A549 (cell line): ENCODE results near the gene TRMT61B. TPM values are rescaled to one million over a fixed set of nuclear protein-coding genes. Genes with fewer than 3 reads are reported as not detected.

Source experiments
- ATAC-seq, 2 experiments: fragments of 200-7000 bp in 1 of 2; fragments of >200 bp in 1 of 2; cut with Nextera tagmentation in 1 of 2; cut with Tn5 transposase in 1 of 2; 3 replicates each; pipeline versions ENCODE4 v1.8.0 to v1.9.1; 2018 to 2020; ENCODE audit warnings: mild to moderate bottlenecking in 1 of 2, moderate library complexity in 1 of 2
- CTCF ChIA-PET: fragments of 300-600 bp; sonication (Branson Sonifier 250); formaldehyde crosslinking; extraction: SDS; loops from one replicate; lab custom pipeline; 2021; ENCODE audit warnings: antibody characterized with exemption, inconsistent platforms; lab: Yijun Ruan, JAX
- POLR2A ChIA-PET: fragments of 350-600 bp; formaldehyde crosslinking; extraction: SDS; loops from one replicate; lab custom pipeline; 2021; ENCODE audit warnings: antibody characterized with exemption, inconsistent platforms; lab: Yijun Ruan, JAX
- DNase-seq, 2 experiments: peaks; one replicate each; pipeline versions ENCODE4 v3.0.0 to v3.0.0-alpha.2; 2011 to 2016; ENCODE audit warnings: low read depth in 1 of 2, low spot score in 1 of 2
- FAIRE-seq: peaks from 2 replicates; lab custom pipeline; 2011; peaks lifted over from hg19 to GRCh38; lab: Jason Lieb, UNC
- H3K27ac ChIP-seq, 2 experiments: fragments of >200 bp; sonication (Bioruptor Twin); formaldehyde crosslinking; 3 replicates each; pipeline ENCODE4 v1.5.1; 2016 to 2017
- H3K4me1 ChIP-seq: fragments of >200 bp; sonication (Bioruptor Twin); formaldehyde crosslinking; 3 replicates; pipeline ENCODE4 v1.6.1; 2016
- H3K4me2 ChIP-seq: fragments of >200 bp; sonication (Bioruptor Twin); formaldehyde crosslinking; 3 replicates; pipeline ENCODE4 v1.6.1; 2016
- H3K4me3 ChIP-seq: fragments of >200 bp; sonication (Bioruptor Twin); formaldehyde crosslinking; 3 replicates; pipeline ENCODE4 v1.5.1; 2016
- H3K9me3 ChIP-seq: fragments of >200 bp; sonication (Bioruptor Twin); formaldehyde crosslinking; 3 replicates; pipeline ENCODE4 v1.6.1; 2016
- ATOH8 ChIP-seq: fragments of 250-450 bp; sonication (Bioruptor Pico); IDR thresholded peaks from 2 replicates; pipeline ENCODE4 v1.5.0; 2020; ENCODE audit warnings: low read depth, mild to moderate bottlenecking, moderate library complexity
- BCL3 ChIP-seq: fragments of >200 bp; sonication (Bioruptor Twin); formaldehyde crosslinking; IDR thresholded peaks from 3 replicates; pipeline ENCODE4 v1.6.1; 2016
- FOXS1 ChIP-seq: fragments of 250-450 bp; sonication (Bioruptor Pico); IDR thresholded peaks from 2 replicates; pipeline ENCODE4 v1.5.0; 2020; ENCODE audit warnings: mild to moderate bottlenecking, moderate library complexity
- MAFK ChIP-seq: fragments of 450-650 bp; IDR thresholded peaks from 2 replicates; pipeline ENCODE4 v1.6.1; 2014; ENCODE audit not compliant: partially characterized antibody
- PHF8 ChIP-seq: fragments of 200-600 bp; sonication (generic); IDR thresholded peaks from 2 replicates; pipeline ENCODE4 v1.6.1; 2016; ENCODE audit warnings: low read depth, mild to moderate bottlenecking, antibody characterized with exemption, moderate library complexity, borderline replicate concordance
- RARB ChIP-seq: fragments of 250-450 bp; sonication (Bioruptor Pico); IDR thresholded peaks from 2 replicates; pipeline ENCODE4 v1.8.0; 2021; ENCODE audit warnings: mild to moderate bottlenecking, moderate library complexity
- REST ChIP-seq: fragments of 200-600 bp; sonication (generic); IDR thresholded peaks from 2 replicates; pipeline ENCODE4 v1.6.1; 2016; ENCODE audit warnings: antibody characterized with exemption, mild to moderate bottlenecking, moderate library complexity
- RNF2 ChIP-seq: fragments of 200-600 bp; sonication (generic); IDR thresholded peaks from 2 replicates; pipeline ENCODE4 v1.6.1; 2016; ENCODE audit warnings: low read depth, mild to moderate bottlenecking, antibody characterized with exemption, moderate library complexity, borderline replicate concordance
- USF2 ChIP-seq: fragments of 450-650 bp; IDR thresholded peaks from 2 replicates; pipeline ENCODE4 v1.6.1; 2014; ENCODE audit warnings: antibody characterized with exemption
- WGBS: methylation state at CpG from one replicate; pipeline ENCODE4 v1.1.6; 2017; ENCODE audit errors: missing lambda C conversion rate; 5-methylcytosine and 5-hydroxymethylcytosine counted together
- polyA plus RNA-seq, 4 experiments: library from polyadenylated mRNA; depleted of rRNA in 3 of 4; stranded (reverse); fragments of >200 nt; fragmentation: RNase III in 1 of 4; extraction: RNeasy Plus Mini Kit Qiagen cat#74134 plus additional on column Dnase treatment in 1 of 4; gene quantifications; 2 replicates in 3 of 4; 3 replicates in 1 of 4; pipeline ENCODE4 v1.2.3, GENCODE V29; 2011 to 2017

The TRMT61B gene
- polyA plus RNA-seq, 2 of the 4 experiments (the other 2 are of a cell fraction), result 21.6 to 38.6 TPM

GRCh38 chr2:28868611-28869010 lies 1.5 kb downstream of the TRMT61B start:
- no peak overlapping the region for H3K27ac ChIP-seq
- FAIRE-seq (no peak), DNase-seq (no peak), ATAC-seq (no peak)
- POLR2A ChIA-PET, result interaction anchor here (1.0 kb wide), 1 partner anchor 26 kb away, joined by 4 read pairs; the partner anchor contains the start of gene WDR43
- CTCF ChIA-PET, result interaction anchor here (1.1 to 2.0 kb wide), 5 partner anchors 8 to 302 kb away, joined by 3 to 7 read pairs (median 5); no protein-coding TSS in a partner anchor
- TF ChIP-seq REST (no peak), PHF8 (no peak), ATOH8 (no peak), RARB (CRISPR knock-in tag) (no peak)
- no peaks in the 10 kb centered on the region for H3K9me3 ChIP-seq
- peak overlapping the region; percentile 70; the same call in 2 of the 3 replicates for H3K4me3 ChIP-seq
- H3K4me1 ChIP-seq, result peaks cover 19% of the 10 kb centered on the region
- 90% methylated on average over 12 of the region's 12 CpGs for WGBS
- peak overlapping the region; percentile 76 for H3K4me2 ChIP-seq

GRCh38 chr2:28855977-28856376 lies 14.1 kb downstream of the TRMT61B start:
- Histone ChIP-seq H3K27ac (no peak overlapping the region), H3K4me3 (no peak overlapping the region), H3K9me3 (no peaks in the 10 kb centered on the region), H3K4me2 (no peak overlapping the region), H3K4me1 (peaks cover 8% of the 10 kb centered on the region; the same call in 2 of the 3 replicates)
- no peak for ATAC-seq
- peak; percentile 63 for TF ChIP-seq MAFK
- TF ChIP-seq BCL3, result no peak
- FAIRE-seq, result no peak
- ChIA-PET CTCF (no interaction called here), POLR2A (no interaction called here)
- no peak for DNase-seq

- no peak overlapping the region for H3K4me2 ChIP-seq
- FAIRE-seq, result no peak
- peak in 1 of 2 experiments; percentile 38; a peak in 1 of 6 replicates for ATAC-seq
- no peak overlapping the region for H3K27ac ChIP-seq
- CTCF ChIA-PET, result interaction anchor here (1.2 kb wide), 1 partner anchor 27 kb away, joined by 3 read pairs; no protein-coding TSS in a partner anchor
- H3K4me3 ChIP-seq, result no peak overlapping the region
- H3K9me3 ChIP-seq, result no peaks in the 10 kb centered on the region
- 76% methylated on average over 1 of the region's 1 CpG for WGBS
- DNase-seq, result no peak
- H3K4me1 ChIP-seq, result peaks cover 8% of the 10 kb centered on the region; the same call in 2 of the 3 replicates
- TF ChIP-seq RNF2 (no peak), USF2 (no peak), FOXS1 (CRISPR knock-in tag) (no peak), REST (no peak)
- TF ChIP-seq, all 56 proteins: peak for 0
- POLR2A ChIA-PET, result no interaction called here
Measured at GRCh38 chr2:28855193-28855592, 14.9 kb downstream of the TRMT61B start.
